Neural cell (in vitro differentiated cells): ENCODE results near the gene OVCA2. TPM values are rescaled to one million over a fixed set of nuclear protein-coding genes. Genes with fewer than 3 reads are reported as not detected.

Source experiments
- H2AFZ ChIP-seq: fragments of 200-600, 300-800 bp; sonication (generic), shearing (Covaris generic); 2 replicates; pipeline ENCODE4 v1.6.0; 2014; ENCODE audit warnings: low read depth, mild to moderate bottlenecking, antibody characterized with exemption, low read length, moderate library complexity
- H3F3A ChIP-seq: fragments of 200-600 bp; shearing (Covaris generic); 2 replicates; pipeline ENCODE4 v1.6.1; 2016; ENCODE audit warnings: mild to moderate bottlenecking, moderate library complexity, mixed read lengths, antibody characterized with exemption, low read length; ENCODE audit not compliant: insufficient read depth, poor library complexity, severe bottlenecking
- H3K27ac ChIP-seq: fragments of 200-600, 300-800 bp; sonication (generic), shearing (Covaris generic); 2 replicates; pipeline ENCODE4 v1.5.1; 2014; ENCODE audit warnings: mild to moderate bottlenecking, low read length, moderate library complexity
- H3K27me3 ChIP-seq: fragments of 300-800, 200-600 bp; sonication (generic), shearing (Covaris generic); 2 replicates; pipeline ENCODE4 v1.6.0; 2014; ENCODE audit warnings: mild to moderate bottlenecking, low read depth, low read length, moderate library complexity; ENCODE audit not compliant: insufficient read depth
- H3K36me3 ChIP-seq: fragments of 300-800, 200-600 bp; sonication (generic), shearing (Covaris generic); 2 replicates; pipeline ENCODE4 v1.5.1; 2014; ENCODE audit warnings: mild to moderate bottlenecking, antibody characterized with exemption, low read length, moderate library complexity; ENCODE audit not compliant: insufficient read depth
- H3K4me2 ChIP-seq: fragments of 300-800, 200-600 bp; sonication (generic), shearing (Covaris generic); 2 replicates; pipeline ENCODE4 v1.6.0; 2014; ENCODE audit warnings: mild to moderate bottlenecking, low read length
- H3K4me3 ChIP-seq: fragments of 300-800, 200-600 bp; sonication (generic), shearing (Covaris generic); 2 replicates; pipeline ENCODE4 v1.5.1; 2014; ENCODE audit warnings: mild to moderate bottlenecking, low read length, moderate library complexity
- H3K79me2 ChIP-seq: fragments of 200-600 bp; shearing (Covaris generic); replicated peaks from 2 replicates; pipeline ENCODE4 v1.6.0; 2014; ENCODE audit warnings: mild to moderate bottlenecking, low read length, moderate library complexity; ENCODE audit not compliant: insufficient read depth
- H3K9ac ChIP-seq: fragments of 300-800, 200-600 bp; sonication (generic), shearing (Covaris generic); 2 replicates; pipeline ENCODE4 v1.6.1; 2016; ENCODE audit warnings: mild to moderate bottlenecking, low read length, mixed read lengths
- H3K9me2 ChIP-seq: fragments of 200-600 bp; shearing (Covaris generic); 2 replicates; pipeline ENCODE4 v1.6.1; 2016; ENCODE audit warnings: mild to moderate bottlenecking, low read length, mixed read lengths; ENCODE audit not compliant: insufficient read depth
- H3K9me3 ChIP-seq: fragments of 200-600, 300-800 bp; sonication (generic), shearing (Covaris generic); 2 replicates; pipeline ENCODE4 v1.6.1; 2016; ENCODE audit warnings: mild to moderate bottlenecking, mixed run types, low read length, moderate library complexity, mixed read lengths
- H4K20me1 ChIP-seq: fragments of 200-600 bp; shearing (Covaris generic); 2 replicates; pipeline ENCODE4 v1.6.1; 2016; ENCODE audit warnings: mild to moderate bottlenecking, mixed run types; ENCODE audit not compliant: insufficient read depth
- EP300 ChIP-seq: fragments of 450-650 bp; conservative IDR thresholded peaks from 2 replicates; pipeline ENCODE4 v1.6.1; 2014; ENCODE audit warnings: antibody characterized with exemption, mild to moderate bottlenecking, moderate library complexity; ENCODE audit not compliant: poor library complexity, severe bottlenecking
- EZH2 ChIP-seq: fragments of 200-600, 300-800 bp; shearing (Covaris generic), sonication (generic); IDR thresholded peaks from 2 replicates; pipeline ENCODE4 v1.6.1; 2014; ENCODE audit warnings: antibody characterized with exemption, low read length, borderline replicate concordance, mild to moderate bottlenecking; ENCODE audit not compliant: insufficient read depth, poor library complexity, severe bottlenecking
- MXI1 ChIP-seq: fragments of 450-650 bp; conservative IDR thresholded peaks from 2 replicates; pipeline ENCODE4 v1.6.1; 2014; ENCODE audit warnings: antibody characterized with exemption, mild to moderate bottlenecking; ENCODE audit not compliant: poor library complexity, severe bottlenecking
- POLR2AphosphoS5 ChIP-seq: IDR thresholded peaks from 2 replicates; pipeline ENCODE4 v1.6.1; 2012
- RAD21 ChIP-seq: fragments of 450-650 bp; conservative IDR thresholded peaks from 2 replicates; pipeline ENCODE4 v1.6.1; 2014; ENCODE audit warnings: antibody characterized with exemption, mild to moderate bottlenecking, moderate library complexity
- REST ChIP-seq: IDR thresholded peaks from 2 replicates; pipeline ENCODE4 v1.6.1; 2012; ENCODE audit warnings: borderline replicate concordance
- SMC3 ChIP-seq: fragments of 450-650 bp; conservative IDR thresholded peaks from 2 replicates; pipeline ENCODE4 v1.6.1; 2014; ENCODE audit warnings: antibody characterized with exemption, mild to moderate bottlenecking, moderate library complexity; ENCODE audit not compliant: poor library complexity
- TAF1 ChIP-seq: IDR thresholded peaks from 2 replicates; pipeline ENCODE4 v1.6.1; 2012; ENCODE audit warnings: low read depth
- polyA plus RNA-seq: library from polyadenylated mRNA; depleted of rRNA; stranded (reverse); fragments of >200 nt; gene quantifications from 2 replicates; pipeline ENCODE4 v1.2.3, GENCODE V29; 2014
- TF ChIP-seq, protein P1 (sequence below): fragments of 450-650 bp; IDR thresholded peaks from 2 replicates; pipeline ENCODE4 v1.5.1; 2014; ENCODE audit warnings: antibody characterized with exemption, mild to moderate bottlenecking, moderate library complexity; ENCODE audit not compliant: poor library complexity, severe bottlenecking

The OVCA2 gene
- polyA plus RNA-seq, 1 donor from 2014 or later: 54.4 TPM

DNA sequence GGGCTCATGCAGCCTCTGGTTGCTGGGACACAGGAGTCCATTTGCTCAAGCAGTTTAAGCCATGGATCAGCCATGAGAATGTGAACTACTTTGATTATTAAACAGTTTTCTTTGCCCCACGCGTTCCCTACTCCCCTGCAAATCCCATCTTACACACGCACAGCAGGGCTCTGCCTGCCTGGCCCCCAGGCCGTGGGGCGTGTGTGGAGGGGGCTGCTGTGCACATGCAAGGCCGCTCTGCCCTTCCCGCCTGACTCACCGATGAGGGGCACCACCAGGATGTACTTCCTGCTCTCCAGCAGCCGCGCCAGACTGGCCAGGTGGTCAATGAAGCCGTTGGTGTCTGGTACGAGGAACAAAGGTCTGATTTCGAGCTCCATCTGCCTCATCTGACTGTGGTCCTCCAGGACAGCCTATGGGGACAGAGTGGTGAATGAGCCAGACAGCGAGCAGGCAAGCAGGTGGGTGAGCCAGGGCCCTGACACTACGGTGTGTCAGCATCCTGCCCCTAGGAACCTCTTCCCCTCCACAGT lies 26.8 kb downstream of the OVCA2 start:
- Histone ChIP-seq H3K4me2 (no peak overlapping the region), H3K79me2 (no peaks in the 10 kb centered on the region), H3F3A (no peaks in the 10 kb centered on the region), H3K9me2 (no peaks in the 10 kb centered on the region), H2AFZ (no peak overlapping the region), H3K27ac (no peak overlapping the region), H3K27me3 (no peaks in the 10 kb centered on the region), H3K9ac (no peak overlapping the region), H3K4me3 (no peak overlapping the region), H3K36me3 (no peaks in the 10 kb centered on the region), H3K9me3 (no peaks in the 10 kb centered on the region), H4K20me1 (no peaks in the 10 kb centered on the region)
- TF ChIP-seq REST (no peak), RAD21 (no peak), TAF1 (no peak), POLR2AphosphoS5 (no peak), SMC3 (no peak)
- TF ChIP-seq, protein P1, sequence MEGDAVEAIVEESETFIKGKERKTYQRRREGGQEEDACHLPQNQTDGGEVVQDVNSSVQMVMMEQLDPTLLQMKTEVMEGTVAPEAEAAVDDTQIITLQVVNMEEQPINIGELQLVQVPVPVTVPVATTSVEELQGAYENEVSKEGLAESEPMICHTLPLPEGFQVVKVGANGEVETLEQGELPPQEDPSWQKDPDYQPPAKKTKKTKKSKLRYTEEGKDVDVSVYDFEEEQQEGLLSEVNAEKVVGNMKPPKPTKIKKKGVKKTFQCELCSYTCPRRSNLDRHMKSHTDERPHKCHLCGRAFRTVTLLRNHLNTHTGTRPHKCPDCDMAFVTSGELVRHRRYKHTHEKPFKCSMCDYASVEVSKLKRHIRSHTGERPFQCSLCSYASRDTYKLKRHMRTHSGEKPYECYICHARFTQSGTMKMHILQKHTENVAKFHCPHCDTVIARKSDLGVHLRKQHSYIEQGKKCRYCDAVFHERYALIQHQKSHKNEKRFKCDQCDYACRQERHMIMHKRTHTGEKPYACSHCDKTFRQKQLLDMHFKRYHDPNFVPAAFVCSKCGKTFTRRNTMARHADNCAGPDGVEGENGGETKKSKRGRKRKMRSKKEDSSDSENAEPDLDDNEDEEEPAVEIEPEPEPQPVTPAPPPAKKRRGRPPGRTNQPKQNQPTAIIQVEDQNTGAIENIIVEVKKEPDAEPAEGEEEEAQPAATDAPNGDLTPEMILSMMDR: no peak

GRCh38 chr17:2070241-2071023 lies 28.6 kb downstream of the OVCA2 start:
- Histone ChIP-seq H2AFZ (no peak overlapping the region), H3K9me3 (no peaks in the 10 kb centered on the region), H3K79me2 (no peaks in the 10 kb centered on the region), H3K27ac (no peak overlapping the region), H3K9ac (no peak overlapping the region), H3K9me2 (no peaks in the 10 kb centered on the region), H3F3A (no peaks in the 10 kb centered on the region), H3K4me2 (no peak overlapping the region), H3K4me3 (no peak overlapping the region), H4K20me1 (no peaks in the 10 kb centered on the region), H3K36me3 (no peaks in the 10 kb centered on the region), H3K27me3 (no peaks in the 10 kb centered on the region)
- no peak for TF ChIP-seq POLR2AphosphoS5
- no peak for TF ChIP-seq TAF1
- TF ChIP-seq SMC3: no peak

GRCh38 chr17:2071024-2071385 lies 29.2 kb downstream of the OVCA2 start:
- H3K27me3 ChIP-seq: no peaks in the 10 kb centered on the region
- TF ChIP-seq REST: no peak
- TF ChIP-seq, protein P1: no peak
- TF ChIP-seq TAF1: no peak
- no peak for TF ChIP-seq EZH2
- no peak for TF ChIP-seq MXI1
- TF ChIP-seq RAD21: no peak
- no peak for TF ChIP-seq SMC3
- no peak for TF ChIP-seq POLR2AphosphoS5
- no peak for TF ChIP-seq EP300
- no peak overlapping the region for H3K9ac ChIP-seq
- no peaks in the 10 kb centered on the region for H3K36me3 ChIP-seq
- H3K27ac ChIP-seq: no peak overlapping the region
- no peak overlapping the region for H3K4me2 ChIP-seq
- H3K79me2 ChIP-seq: no peaks in the 10 kb centered on the region
- H3F3A ChIP-seq: no peaks in the 10 kb centered on the region
- no peak overlapping the region for H2AFZ ChIP-seq
- H3K9me2 ChIP-seq: no peaks in the 10 kb centered on the region
- no peak overlapping the region for H3K4me3 ChIP-seq
- H4K20me1 ChIP-seq: no peaks in the 10 kb centered on the region
- H3K9me3 ChIP-seq: no peaks in the 10 kb centered on the region
